SHP77 (cell line): Measurements from ENCODE around the gene ARID1A.
"Not testable (repeated sequence)": the region's sequence is repeated elsewhere in the genome, so short reads cannot be mapped to it uniquely, and the experiment has no call there.

Experiments
- DNase-seq, 2 experiments: peaks; one replicate each; lab custom pipeline; 2025; lab: John Stamatoyannopoulos, UW

The ARID1A gene

DNA sequence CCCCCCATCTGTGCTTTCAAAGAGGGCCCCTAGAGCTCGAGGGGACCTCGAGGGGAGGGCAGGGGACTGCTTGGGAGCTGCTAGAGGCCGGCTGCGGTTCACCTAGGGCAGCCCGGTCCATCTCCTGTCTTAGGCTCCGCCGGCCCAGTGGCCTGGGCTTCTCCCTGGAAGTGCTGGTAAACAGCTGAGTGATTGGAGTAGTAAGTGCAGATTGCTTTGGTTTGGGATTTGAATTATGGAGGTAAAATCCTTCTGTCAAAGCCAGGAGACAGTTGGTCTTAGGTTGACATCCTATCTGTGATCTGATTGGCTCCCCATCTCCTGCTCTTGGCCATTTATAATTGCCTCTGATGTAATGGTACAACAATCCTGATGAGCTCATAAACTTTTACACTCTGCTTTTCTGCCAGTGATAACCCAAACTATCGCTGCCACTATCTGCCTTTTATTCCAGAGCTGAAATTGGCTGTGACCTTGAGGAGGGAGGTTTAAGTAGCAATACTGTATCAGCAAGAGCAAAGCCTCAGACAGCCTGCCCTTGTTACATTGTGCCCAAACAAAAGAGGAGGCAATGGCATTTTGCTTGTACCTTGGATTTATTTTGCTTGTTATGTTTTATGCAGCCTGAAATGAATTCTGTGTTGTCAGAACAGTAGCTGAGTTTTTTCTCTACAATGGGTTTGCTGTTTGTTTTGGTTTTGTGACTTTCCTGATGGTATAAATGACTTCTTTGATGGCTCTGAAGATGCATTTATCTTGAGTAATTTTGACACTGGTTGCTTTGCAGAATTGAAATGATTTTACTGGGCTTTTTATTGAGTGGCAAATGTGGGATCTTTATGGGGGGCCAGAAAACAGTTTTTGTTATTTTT, 2.4 kb downstream of the ARID1A start:
- peak; percentile 47 to 70 for DNase-seq

DNA sequence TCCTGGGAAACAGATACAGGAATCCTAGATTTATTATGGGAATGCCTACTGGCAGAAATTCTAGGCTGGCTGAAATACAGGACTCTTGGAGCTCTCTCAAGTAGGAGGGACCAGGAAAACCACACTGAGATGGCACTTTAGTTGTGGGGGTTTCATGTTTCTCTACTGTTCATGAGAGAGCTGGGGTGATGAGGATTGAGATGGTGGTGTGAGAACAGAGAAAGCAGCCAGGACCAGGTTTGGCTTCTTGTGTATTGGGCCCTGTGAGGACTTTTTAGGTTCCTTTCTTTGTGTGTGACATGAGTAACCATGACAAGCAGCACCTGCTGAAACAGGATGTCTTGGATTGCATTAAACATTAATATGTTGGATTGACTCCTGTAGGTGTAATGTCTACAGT, 4.9 kb downstream of the ARID1A start:
- DNase-seq, result no peak

DNA sequence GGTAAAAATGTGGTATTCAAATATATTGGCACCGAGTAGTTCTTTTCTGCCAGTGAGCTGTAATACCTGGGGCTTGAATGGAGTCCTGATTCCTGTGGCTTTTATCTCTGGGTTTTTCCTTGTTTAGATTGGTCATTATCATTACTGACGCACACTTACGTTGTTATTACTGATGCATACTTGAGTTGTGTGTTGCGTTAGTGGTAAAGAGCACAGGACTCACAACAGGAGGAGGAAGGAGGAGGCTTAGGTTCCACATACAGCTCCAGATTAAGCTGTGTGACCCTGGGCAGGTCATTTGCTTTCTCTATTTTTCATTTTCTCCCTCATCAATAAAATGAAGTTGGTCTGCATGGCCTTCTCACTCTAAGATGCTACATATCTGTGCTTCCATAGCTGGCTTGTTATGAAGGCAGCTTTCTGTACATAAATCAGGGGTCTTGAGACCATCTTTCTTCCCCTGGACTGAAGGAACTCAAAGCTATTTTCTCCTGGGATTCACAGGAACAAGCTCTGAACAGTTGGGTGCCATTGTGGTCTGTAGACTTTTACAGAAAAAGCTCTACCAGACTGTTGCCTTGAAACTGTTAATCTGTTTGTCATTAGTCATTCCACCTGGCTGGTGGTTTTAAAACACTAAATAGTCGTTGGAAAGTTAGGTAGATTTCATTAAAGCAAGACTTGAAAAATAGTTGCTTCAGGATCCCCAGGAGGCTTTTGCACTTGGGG, 5.6 kb downstream of the ARID1A start:
- no peak for DNase-seq

DNA sequence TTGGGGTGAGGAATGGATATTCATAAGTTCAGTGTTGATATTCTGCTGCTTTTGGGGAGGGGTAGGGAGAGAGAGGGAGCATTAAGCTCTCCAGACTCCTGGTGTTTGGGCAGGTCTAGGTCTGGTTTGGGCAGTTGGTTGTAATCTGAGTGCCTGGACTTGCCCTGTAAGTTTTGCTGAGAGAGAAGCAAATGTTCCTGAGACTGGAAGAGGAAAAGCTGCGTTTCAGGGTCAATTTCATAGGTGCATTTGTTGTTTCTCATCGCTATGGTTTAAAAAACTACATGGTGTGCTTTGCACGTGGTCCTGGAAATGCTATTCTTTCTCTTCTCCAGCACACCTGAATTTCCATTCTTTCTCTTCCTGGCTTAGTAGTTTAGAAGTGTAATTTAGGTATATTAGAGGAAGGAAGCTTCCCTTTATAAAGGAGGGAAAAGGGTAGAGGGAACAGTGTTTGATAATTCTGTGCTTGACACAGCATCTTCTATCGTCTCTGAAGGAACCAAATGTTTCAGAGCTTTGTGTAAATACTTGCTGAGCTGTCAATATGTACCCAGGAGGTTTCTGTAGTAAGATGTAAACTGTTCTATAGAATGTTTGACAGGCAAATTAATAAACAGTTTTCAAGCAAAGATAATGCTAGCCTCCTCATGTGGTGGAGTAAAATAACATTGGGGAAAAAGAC, 6.3 kb downstream of the ARID1A start:
- DNase-seq, result no peak

DNA sequence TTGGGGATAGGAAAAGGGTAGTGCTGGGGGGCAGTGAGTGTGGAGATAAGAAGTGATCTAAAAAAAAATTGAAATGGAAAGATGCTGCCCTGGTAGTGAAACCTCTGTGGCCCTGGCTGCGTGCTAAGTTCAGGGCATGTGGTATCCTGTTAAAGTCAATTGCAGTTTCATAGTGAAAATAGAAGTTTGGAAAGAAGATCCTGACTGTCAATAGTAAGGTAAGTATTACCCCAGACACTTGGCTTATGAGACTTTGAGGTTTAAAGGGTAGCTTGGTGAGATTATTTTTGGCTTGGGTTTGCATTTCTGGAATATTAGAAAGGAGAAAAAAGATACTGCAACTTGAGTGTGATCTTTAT, 6.8 kb downstream of the ARID1A start:
- DNase-seq, result no peak

DNA sequence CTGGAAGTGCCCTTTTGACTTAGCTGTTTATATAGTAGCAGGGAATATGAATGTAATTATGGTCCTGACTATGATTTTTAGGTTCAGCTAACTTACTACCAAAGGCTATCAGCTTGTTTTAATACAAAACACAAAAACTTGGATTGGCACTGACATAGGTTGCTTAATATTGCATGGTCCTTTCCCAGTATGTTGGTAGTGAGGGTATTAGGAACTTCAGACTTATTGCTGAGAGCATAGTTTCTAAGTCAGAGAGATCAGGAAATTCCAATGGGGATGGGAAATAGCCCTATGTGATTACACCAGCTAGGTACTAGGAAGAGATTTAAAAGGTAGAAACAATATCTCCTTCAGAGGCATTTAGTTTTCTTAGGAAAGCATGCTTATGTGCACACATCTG, 7.7 kb downstream of the ARID1A start:
- no peak for DNase-seq

DNA sequence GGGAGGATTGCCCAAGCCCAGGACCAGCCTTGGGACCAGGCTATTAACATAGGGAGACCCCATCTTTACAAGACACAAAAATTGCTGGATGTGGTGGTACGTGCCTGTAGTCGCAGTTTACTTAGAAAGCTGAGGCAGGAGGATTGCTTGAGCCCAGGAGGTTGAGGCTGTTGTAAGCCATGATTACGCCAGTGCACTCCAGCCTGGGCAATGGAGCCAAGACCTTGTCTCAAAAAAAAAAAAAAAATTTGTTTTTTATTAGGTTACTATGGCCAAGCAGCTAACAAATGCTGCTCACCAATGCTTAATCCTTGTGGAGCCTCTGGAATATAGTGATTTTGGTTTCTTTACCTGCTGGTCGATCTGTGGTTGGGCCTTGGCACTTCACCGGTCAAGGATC, 8.8 kb downstream of the ARID1A start:
- no peak for DNase-seq

DNA sequence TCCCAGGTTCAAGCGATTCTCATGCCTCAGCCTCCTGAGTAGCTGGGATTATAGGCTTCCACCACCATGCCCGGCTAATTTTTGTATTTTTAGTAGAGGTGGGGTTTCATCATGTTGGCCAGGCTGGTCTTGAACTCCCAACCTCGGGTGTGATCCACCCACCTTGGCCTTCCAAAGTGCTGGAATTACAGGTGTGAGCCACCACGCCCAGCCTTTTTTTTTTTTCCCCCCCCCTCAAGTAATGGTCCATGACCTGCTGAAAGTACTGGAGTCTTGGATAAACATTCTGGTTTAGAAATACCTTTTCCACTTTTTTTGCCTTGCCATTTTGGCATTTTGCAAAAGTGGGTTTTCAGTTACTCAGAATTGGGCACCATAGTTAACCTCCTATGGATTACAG, 9.4 kb downstream of the ARID1A start:
- not testable (repeated sequence) for DNase-seq

DNA sequence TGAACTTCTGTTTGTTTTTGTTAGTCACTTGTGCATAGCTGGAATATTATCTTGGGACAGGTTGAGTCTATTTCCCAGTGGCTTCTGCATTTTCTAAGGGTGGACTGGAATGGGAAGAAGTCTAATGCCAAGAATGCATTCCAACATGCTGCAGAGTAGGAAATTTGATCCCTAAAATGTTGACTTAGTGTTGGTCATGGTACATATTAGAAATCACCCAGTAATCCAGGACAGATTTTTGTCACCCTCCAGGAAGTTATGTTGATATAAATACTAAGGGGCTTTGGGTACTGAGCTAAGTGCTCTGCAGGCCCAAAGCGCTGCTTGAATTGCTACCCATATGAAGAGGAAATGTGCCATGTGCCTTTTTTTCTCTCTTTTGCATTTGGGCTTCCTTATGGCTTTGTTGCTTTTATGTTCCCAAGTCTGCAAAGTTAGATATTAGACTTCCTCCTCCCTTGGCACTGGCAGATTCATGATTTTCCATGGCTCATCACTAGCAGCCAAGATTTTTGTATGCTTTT, 10.0 kb downstream of the ARID1A start:
- no peak for DNase-seq

DNA sequence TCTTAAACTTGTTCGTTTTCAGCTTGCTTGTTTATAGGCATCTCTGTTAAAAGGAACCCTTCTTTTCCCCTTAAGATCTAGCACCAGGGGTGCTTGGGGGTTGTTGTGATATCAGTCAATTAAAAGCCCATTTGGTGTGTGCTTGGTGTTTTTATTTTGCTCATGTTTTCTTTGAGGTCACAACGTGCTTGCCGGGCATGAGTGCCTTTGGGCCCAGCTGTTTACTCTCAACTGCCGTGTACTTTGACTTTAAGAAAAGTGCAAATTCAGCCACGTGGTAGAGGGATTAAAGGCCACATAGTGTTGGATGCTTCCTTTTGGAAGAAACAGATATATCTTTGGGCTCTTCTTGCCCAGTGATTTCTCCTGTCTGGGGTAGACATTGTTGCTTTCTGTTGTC, 10.5 kb downstream of the ARID1A start:
- DNase-seq, result no peak

DNA sequence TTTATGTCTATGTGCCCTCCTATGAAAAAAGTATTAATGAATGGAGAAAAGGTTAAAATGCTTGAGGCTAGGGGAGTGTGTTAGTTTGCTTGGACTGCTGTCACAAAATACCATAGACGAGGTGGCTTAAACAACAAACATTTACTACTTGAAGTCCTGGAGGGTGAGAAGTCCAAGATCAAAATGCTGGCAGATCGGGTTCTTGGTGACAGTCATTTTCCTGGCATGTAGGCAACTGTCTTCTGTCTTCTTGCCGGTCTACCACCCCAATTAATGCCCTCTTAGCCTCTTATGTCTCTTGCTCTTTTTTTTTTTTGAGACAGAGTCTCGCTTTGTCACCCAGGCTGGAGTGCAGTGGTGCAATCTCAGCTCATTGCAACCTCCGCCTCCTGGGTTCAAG, 15.0 kb downstream of the ARID1A start:
- no peak for DNase-seq

DNA sequence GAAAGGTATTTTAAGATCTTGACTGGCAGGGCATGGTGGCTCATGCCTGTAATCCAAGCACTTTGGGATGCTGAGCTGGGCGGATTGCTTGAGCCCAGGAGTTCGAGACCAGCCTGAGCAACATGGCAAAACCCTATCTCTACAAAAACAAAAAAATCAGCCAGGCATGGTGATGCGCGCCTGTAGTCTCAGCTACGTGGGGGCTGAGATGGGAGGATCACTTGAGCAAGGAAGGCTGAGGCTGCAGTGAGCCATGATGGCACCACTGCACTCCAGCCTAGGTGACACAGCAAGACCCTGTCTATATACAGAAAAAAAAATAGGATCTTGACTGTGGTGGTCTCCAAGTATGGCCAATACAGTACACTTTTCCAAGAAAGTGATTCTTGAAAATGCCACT, 16.0 kb downstream of the ARID1A start:
- DNase-seq, result no peak

DNA sequence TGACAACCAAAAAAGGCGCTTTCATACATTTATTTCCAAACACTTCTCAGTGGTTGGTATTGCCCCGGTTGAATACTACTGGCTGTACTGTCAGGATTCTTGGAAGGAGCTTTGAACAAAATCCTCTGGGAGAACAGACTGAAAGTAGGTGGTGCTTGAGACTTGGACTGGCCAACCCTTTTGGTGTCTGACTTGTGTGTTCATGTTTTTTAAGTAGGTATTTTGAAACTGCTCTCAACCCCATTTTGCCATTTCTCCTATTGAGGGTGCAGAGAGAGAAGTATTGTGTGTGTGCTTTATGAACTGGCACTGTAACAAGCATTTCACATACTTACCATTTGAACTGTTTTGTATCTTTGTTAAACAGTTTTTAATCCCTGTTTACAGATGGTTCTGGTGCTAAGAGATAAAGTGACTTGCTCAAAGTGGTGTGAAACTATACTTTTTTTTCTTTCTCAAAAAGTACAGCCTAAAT, 21.2 kb downstream of the ARID1A start:
- DNase-seq, result no peak

DNA sequence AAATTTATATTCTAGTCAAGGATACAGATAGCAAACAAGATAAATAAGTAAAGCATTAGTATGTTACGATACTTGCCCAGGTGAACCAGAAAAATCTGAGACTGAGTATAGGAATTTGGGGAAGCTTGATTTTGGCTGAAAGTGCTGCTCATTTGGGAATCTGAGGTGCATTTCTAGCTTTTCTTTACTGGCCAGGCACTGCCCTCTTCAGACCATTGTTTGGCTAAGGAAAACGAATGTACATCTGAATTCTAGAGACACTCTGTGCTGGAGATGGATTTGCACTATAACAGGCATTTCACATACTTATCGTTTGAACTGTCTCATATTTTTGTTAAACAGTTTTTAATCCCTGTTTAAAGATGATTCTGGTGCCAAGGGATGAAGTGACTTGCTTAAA, 23.4 kb downstream of the ARID1A start:
- no peak for DNase-seq

DNA sequence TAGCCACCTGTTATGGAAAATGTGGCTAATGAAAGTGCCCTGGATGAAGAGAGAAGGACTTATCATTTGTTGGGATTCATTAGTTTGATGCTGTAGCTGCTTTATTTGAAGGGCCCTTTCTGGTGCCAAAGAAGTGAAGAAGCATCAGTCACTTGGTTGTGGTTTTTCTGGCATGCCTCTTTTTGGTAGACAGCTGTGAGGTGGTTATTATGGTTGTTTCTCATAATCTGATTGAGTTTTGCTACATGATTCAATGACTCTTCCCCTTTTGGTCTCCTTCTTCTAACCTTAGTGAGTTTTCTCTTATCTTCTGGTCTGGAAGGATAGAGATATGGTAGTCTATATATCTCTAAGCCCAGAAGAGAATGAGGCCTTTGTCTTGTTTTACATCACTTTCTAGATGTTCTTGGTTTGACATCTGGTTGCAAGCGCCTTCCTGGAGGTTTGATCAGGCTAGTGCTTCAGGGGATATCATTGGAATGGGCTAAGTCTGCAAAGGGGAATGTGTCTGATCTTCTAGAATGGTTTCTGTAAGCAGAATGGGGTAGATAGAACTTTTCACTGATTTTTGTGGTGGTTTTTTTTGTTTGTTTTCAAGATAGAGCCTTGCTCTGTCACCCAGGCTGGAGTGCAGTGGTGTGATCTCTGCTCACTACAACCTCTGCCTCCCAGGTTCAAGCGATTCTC, 26.0 kb downstream of the ARID1A start:
- no peak for DNase-seq

DNA sequence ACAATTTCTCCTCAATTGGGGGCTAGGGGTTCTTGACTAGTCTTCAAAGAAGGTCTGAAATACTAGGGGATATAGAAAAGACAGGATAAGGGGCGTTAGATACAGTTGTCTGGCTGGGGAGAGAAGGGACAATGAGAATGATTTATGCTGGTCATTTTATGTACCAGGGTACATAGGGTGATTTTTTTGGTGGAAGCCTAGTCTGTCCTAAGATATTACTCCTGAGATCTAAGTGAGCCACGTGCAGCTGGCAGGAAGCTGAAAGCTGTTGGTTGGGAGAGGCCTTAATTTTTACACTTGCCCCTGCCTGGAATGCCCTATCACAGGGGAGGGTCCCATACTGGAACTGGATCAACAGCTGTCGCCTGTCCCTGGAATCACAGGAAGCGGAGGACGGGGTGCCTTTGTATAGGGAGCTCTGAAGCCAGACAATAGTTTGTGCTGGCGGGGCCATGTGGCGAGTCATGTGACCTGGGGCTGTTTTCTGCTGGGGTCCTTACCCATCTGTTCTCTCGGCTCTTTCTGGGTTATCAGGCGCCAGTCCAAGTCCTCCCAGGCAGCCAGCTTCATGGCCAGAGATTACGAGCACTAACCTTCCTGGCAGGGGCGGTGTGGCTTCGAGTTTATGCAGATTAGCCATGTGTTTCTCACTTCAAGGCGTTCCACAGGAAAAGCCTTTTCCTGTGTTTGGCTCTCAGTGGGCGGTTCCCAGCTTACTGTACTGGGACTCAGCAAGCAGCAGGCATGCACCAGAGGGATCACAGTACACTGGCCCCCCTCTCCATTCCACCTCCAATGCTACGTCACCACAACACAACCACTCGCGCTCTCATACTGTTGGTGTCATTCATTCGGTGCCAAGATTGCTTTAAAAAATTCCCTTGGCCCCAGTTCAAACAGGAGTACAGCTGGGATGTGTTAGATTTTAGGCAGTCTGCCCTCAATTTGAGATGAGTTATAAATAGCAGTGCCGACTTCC, 27.5 kb downstream of the ARID1A start:
- peak; percentile 60 to 68 for DNase-seq

DNA sequence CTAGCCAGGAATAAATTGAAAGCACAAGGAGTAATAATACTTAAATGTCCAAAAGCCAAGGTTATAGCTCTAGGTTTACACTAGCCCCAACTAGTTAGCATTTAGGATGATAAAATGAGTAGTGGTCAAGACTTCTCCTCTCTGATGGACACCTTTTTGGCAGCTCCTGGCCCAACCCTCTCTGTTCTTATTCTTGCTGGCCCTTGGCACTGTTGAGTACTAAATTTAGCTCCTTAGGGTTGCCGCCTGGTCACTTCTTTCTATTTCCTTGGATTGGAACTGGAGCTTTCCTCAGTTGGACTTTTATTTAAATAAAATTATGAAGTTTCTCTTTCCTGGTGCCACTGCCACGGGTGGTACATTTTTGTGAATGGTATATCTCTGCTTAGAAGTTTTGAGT, 28.3 kb downstream of the ARID1A start:
- no peak for DNase-seq

DNA sequence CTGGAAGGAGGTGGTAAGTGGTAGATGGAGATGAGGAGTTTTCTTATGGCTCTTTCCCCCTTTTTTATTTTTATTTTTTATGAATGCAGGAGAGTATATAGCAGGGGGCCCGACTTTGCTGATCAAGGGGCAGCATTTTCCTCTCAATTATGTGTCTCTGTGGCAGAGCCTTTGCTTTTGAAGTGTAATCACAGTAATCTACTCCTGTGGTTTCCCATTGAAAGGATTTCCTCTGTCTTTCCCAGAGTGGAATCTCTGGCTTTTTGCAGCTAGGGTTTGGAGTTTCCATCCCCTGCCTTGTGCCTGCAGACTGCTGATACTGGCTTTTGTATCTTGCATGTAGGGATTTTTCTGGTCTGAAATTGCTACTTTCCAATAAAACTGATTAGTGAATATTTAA, 29.1 kb downstream of the ARID1A start:
- DNase-seq, result no peak

DNA sequence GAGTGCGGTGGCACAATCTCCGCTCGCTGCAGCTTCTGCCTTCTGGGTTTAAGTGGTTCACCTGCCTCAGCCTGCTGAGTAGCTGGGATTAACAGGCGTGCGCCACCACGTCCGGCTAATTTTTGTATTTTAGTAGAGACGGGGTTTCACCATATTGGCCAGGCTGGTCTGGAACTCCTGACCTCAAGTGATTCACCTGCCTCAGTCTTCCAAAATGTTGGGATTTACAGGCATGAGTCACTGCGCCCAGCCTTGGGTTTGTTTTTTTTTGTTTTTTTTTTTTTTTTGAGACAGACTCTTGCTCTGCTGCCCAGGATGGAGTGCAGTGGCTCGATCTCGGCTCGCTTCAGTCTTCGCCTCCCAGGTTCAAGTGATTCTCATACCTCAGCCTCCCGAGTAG, 30.1 kb downstream of the ARID1A start:
- DNase-seq, result not testable (repeated sequence)

DNA sequence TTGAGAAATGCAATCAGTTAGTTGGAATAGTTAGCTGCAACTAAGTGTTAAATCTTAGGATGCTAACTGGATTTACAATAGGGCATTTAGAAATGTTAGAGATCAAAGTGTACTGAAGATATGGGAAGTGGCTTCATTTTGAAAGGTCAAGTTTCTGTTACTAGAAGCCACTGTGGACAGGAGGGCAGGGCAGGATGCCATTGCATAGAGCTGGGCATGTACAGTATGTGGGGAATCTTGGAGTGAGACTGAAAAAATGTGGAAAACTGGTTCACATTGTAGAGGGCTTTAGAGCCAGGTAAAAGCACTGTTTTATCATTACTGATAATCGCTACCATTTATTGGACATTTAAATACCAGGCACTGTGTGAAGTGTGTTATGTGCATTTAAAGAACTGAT, 31.0 kb downstream of the ARID1A start:
- no peak for DNase-seq

DNA sequence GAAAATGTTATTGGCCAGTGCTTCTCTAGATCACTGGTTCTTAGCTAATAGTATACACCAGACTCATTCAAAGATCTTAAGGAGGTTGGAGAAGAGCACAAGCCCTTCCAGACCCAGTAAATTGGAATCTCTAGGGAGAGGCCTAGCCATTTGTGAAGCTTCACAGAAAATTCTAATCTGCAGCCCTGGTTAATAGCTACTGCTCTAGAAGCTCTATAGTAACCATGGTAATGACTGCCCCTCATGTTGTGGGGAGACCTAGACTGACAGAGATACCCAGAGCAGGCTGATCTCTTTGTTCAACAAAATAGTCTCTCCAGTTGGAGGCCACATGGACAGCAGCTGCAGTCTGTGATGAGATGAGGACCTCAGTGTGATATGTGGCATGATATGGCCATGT, 31.7 kb downstream of the ARID1A start:
- DNase-seq, result no peak
